ENCODE results near the gene SLC2A8.

SLC2A8 gene

DNA sequence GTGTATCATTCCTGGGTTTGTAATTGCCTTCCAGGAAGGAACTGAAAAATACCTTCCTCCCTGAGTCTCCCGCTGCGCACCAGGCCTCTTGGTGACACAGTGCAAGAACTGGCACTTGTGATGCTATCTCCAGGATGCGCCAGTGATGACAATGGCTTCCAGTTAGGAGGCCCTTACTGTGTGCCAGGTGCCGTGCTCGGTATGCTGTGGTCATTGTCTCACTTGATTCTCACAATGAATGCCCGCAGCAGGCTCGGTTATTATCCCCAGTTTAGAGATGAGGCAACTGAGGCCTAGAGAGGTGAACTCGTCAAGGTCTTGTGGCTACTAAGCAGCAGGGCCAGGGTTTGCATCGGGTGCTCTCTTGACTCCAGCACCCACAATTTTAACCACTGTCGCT lies 31.5 kb upstream of the SLC2A8 start:
- no peak for DNase-seq (ENCODE audit: low spot score)
- in situ Hi-C loops (cut with MboI; ENCODE audit: low pct_unique_long_range_greater_than_20kb, low sequenced_read_pairs, unreplicated experiment): no loop called here
- TF ChIP-seq, protein P1, sequence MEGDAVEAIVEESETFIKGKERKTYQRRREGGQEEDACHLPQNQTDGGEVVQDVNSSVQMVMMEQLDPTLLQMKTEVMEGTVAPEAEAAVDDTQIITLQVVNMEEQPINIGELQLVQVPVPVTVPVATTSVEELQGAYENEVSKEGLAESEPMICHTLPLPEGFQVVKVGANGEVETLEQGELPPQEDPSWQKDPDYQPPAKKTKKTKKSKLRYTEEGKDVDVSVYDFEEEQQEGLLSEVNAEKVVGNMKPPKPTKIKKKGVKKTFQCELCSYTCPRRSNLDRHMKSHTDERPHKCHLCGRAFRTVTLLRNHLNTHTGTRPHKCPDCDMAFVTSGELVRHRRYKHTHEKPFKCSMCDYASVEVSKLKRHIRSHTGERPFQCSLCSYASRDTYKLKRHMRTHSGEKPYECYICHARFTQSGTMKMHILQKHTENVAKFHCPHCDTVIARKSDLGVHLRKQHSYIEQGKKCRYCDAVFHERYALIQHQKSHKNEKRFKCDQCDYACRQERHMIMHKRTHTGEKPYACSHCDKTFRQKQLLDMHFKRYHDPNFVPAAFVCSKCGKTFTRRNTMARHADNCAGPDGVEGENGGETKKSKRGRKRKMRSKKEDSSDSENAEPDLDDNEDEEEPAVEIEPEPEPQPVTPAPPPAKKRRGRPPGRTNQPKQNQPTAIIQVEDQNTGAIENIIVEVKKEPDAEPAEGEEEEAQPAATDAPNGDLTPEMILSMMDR (IDR thresholded peaks at IDR 0.05; ENCODE audit: extremely low read depth, insufficient read depth, missing control alignments): no peak

- in situ Hi-C loops (cut with MboI; ENCODE audit: low pct_unique_long_range_greater_than_20kb, low sequenced_read_pairs, unreplicated experiment): no loop called here
- no peak for DNase-seq (ENCODE audit: low spot score)
Measured at GRCh38 chr9:127366594-127366993, 30.4 kb upstream of the SLC2A8 start.

GRCh38 chr9:127368852-127369402 lies 28.0 kb upstream of the SLC2A8 start:
- TF ChIP-seq, protein P1 (IDR thresholded peaks at IDR 0.05; ENCODE audit: extremely low read depth, insufficient read depth, missing control alignments): no peak
- in situ Hi-C loops (cut with MboI; ENCODE audit: low pct_unique_long_range_greater_than_20kb, low sequenced_read_pairs, unreplicated experiment): no loop called here
- no peak for DNase-seq (ENCODE audit: low spot score)

More at GRCh38 chr9:127366594-127366993, 30.4 kb upstream of the SLC2A8 start:
- TF ChIP-seq, protein P1 (IDR thresholded peaks at IDR 0.05; ENCODE audit: extremely low read depth, insufficient read depth, missing control alignments): no peak

DNA sequence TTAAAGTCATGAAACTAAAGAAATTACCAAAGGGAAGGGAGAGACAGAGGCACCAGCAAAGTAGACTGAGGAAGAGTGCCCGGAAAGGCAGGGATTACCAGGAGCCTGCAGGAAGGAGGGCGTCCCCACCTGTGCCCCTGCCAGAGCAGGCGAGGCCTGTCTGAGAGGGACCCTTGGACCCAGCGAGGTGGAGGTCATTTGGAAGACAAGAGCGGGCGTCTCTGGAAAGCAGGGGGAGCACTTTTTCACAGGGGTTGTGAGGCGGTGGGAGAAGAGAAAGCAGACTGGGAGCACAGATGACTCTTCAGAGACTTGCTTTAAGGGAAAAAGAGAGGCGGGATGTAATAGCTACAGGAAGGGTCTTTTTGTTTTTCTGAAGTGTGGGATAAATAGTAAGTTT lies 27.5 kb upstream of the SLC2A8 start:
- in situ Hi-C loops (cut with MboI; ENCODE audit: low pct_unique_long_range_greater_than_20kb, low sequenced_read_pairs, unreplicated experiment): no loop called here
- DNase-seq (ENCODE audit: low spot score): no peak
- TF ChIP-seq, protein P1 (IDR thresholded peaks at IDR 0.05; ENCODE audit: extremely low read depth, insufficient read depth, missing control alignments): no peak

DNA sequence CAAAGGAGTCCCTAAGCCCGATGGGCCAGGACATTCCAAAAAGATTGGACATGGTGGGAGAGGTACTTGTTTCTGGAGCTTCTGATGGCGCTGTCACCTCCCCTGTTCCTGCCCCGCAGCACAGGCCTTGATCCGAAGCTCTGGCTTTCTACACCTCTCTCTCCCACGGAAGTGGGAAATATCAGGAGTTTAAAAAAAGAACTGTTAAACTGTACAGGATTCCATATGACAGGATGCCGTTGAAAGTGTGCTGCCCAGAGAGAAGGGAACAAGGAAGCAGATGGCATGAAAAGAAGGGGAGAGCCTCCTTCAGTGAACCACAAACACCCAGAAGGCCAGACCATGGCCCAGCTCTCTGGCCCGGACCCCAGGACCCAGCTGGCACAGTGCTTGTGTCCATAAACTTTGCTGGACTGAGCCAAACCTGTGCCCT lies 26.8 kb upstream of the SLC2A8 start:
- DNase-seq (ENCODE audit: low spot score): no peak
- TF ChIP-seq, protein P1 (IDR thresholded peaks at IDR 0.05; ENCODE audit: extremely low read depth, insufficient read depth, missing control alignments): no peak
- in situ Hi-C loops (cut with MboI; ENCODE audit: low pct_unique_long_range_greater_than_20kb, low sequenced_read_pairs, unreplicated experiment): no loop called here

- in situ Hi-C loops (cut with MboI; ENCODE audit: low pct_unique_long_range_greater_than_20kb, low sequenced_read_pairs, unreplicated experiment): no loop called here
Measured at GRCh38 chr9:127370672-127371648, 26.0 kb upstream of the SLC2A8 start.

More at GRCh38 chr9:127370672-127371648, 26.0 kb upstream of the SLC2A8 start:
- no peak for DNase-seq (ENCODE audit: low spot score)
- TF ChIP-seq, protein P1 (IDR thresholded peaks at IDR 0.05; ENCODE audit: extremely low read depth, insufficient read depth, missing control alignments): no peak
